CD4-positive, CD25-positive, alpha-beta regulatory T cell (primary cell): Measurements from ENCODE around the gene PCLAF. TPM values are rescaled to one million over a fixed set of nuclear protein-coding genes. Genes with fewer than 3 reads are reported as not detected.

Experiments used
- ATAC-seq, 2 donors: fragments of 150-1000 bp; cut with Tn5 transposase; one replicate each; pipeline ENCODE4 v1.10.0; 2021; ENCODE audit warnings: low read depth in 2 of 2, moderate number of reproducible peaks in 2 of 2, moderate library complexity in 1 of 2
- DNase-seq, 3 donors: peaks; one replicate each; pipeline versions ENCODE4 v3.0.0 to v3.0.0-alpha.2; 2012 to 2022; ENCODE audit warnings: mixed read lengths in 1 of 3
- H3K27ac ChIP-seq: one replicate; pipeline ENCODE4 v1.7.0; 2013; ENCODE audit warnings: mild to moderate bottlenecking, low read length; ENCODE audit not compliant: insufficient read depth, poor library complexity, severe bottlenecking
- H3K27me3 ChIP-seq: one replicate; pipeline ENCODE4 v1.7.0; 2013; ENCODE audit warnings: low read length; ENCODE audit not compliant: control insufficient read depth, insufficient read depth
- H3K36me3 ChIP-seq: one replicate; pipeline ENCODE4 v1.7.0; 2013; ENCODE audit warnings: mild to moderate bottlenecking, low read length, moderate library complexity; ENCODE audit not compliant: control insufficient read depth, insufficient read depth
- H3K4me1 ChIP-seq: 2 replicates; pipeline ENCODE4 v1.7.0; 2013; ENCODE audit warnings: mild to moderate bottlenecking, low read length; ENCODE audit not compliant: insufficient read depth, control insufficient read depth, poor library complexity, severe bottlenecking
- H3K4me3 ChIP-seq: one replicate; pipeline ENCODE4 v1.7.0; 2013; ENCODE audit warnings: low read depth, mild to moderate bottlenecking, low read length, moderate library complexity
- H3K9me3 ChIP-seq, 2 experiments: 1 replicate in 1 of 2; 2 replicates in 1 of 2; pipeline ENCODE4 v1.7.0; 2013; ENCODE audit warnings: low read length in 2 of 2, mild to moderate bottlenecking in 1 of 2, moderate library complexity in 1 of 2; ENCODE audit not compliant: control insufficient read depth in 2 of 2
- H3K27ac Mint-ChIP-seq, 3 donors: one replicate each; pipeline ENCODE4 v1.8.0; 2020 to 2022; ENCODE audit warnings: mild to moderate bottlenecking in 3 of 3, mixed read lengths in 3 of 3, moderate library complexity in 2 of 3
- H3K27me3 Mint-ChIP-seq: one replicate; pipeline ENCODE4 v1.8.0; 2022; ENCODE audit warnings: mild to moderate bottlenecking, mixed read lengths
- H3K36me3 Mint-ChIP-seq: one replicate; pipeline ENCODE4 v1.8.0; 2020; ENCODE audit warnings: mixed read lengths
- H3K4me1 Mint-ChIP-seq, 4 donors: one replicate each; pipeline ENCODE4 v1.8.0; 2020 to 2022; ENCODE audit warnings: mixed read lengths in 4 of 4, mild to moderate bottlenecking in 1 of 4
- H3K4me3 Mint-ChIP-seq, 4 donors: one replicate each; pipeline ENCODE4 v1.8.0; 2020 to 2022; ENCODE audit warnings: mild to moderate bottlenecking in 4 of 4, mixed read lengths in 4 of 4, moderate library complexity in 3 of 4
- H3K9me3 Mint-ChIP-seq, 7 donors: one replicate each; pipeline ENCODE4 v1.8.0; 2020 to 2022; ENCODE audit warnings: mixed read lengths in 7 of 7, mild to moderate bottlenecking in 3 of 7, moderate library complexity in 2 of 7
- polyA plus RNA-seq, 4 donors: library from polyadenylated mRNA; unstranded; fragments of 300-500 nt; fragmentation: Illumina TruSeq; gene quantifications; one replicate each; pipeline ENCODE4 v1.2.3, GENCODE V29; 2021
- total RNA-seq: library from RNA; stranded (reverse); gene quantifications from one replicate; pipeline ENCODE4 v1.2.3, GENCODE V29; 2022

PCLAF gene, protein sequence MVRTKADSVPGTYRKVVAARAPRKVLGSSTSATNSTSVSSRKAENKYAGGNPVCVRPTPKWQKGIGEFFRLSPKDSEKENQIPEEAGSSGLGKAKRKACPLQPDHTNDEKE
- total RNA-seq (1.0 TPM), polyA plus RNA-seq (10 to 100 TPM in 2 of 4 donors, 1 to 10 TPM in 2; 9.1 to 27.0 (median 10.8) TPM)

GRCh38 chr15:64381000-64381751 lies at the start of gene PCLAF:
Gene PCLAF, minus strand, starts transcription at chr15:64381441. Its CDS starts 70 bp downstream, at chr15:64381371.
- ATAC-seq: peak; percentile 100
- Histone ChIP-seq H3K9me3 (no peaks in the 10 kb centered on the region), H3K4me1 (peaks cover 20% of the 10 kb centered on the region), H3K36me3 (no peaks in the 10 kb centered on the region), H3K27me3 (no peaks in the 10 kb centered on the region), H3K27ac (peak within 1 kb of the TSS; percentile 60), H3K4me3 (peak within 1 kb of the TSS; percentile 95)
- Mint-ChIP-seq H3K27me3 (no peaks in the 10 kb centered on the region), H3K4me1 (peaks cover 11 to 24% (median 17%) of the 10 kb centered on the region in 4 donors), H3K36me3 (no peaks in the 10 kb centered on the region), H3K9me3 (no peaks in the 10 kb centered on the region), H3K27ac (peak within 1 kb of the TSS; percentile 56 to 86 (median 79)), H3K4me3 (peak within 1 kb of the TSS; percentile 91 to 97 (median 94))
- DNase-seq: peak; percentile 89 to 97 (median 90)

DNA sequence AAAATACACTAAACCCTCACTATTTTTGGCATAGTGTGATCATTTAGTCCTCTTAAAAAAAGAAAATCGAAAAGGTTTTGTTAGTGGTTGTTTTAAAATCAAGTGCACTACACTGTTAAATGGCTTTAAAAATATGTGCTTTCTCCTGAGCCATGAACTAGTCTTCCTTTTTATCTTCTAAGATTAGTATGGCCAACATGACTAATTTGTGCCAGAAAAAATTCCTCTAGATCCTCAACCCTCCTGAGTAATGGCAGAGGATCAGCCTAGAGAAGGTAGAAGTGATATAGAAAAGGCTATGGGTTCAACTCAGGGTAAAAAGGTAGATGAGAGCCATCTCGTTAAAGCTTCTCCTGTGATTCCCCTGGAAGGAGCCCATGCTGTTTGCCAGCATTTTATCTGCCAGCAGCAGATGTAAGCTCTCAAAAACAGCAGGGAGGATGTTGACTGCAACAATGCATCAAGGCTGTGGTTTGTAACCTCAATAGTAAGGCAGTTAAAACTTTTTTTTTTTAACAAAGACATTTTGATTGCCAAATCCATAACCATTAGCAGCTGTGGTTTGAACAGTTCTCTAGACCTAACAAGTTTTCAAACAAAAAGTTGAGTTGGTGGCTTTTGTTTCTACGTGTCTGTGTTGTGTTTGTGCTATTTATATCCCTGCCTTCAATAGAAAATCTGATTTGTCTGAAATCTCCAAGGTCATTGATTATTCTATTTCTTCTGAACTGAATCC lies 48.9 kb upstream of the PCLAF start:
- Histone ChIP-seq H3K36me3 (peaks cover 18% of the 10 kb centered on the region), H3K9me3 (no peaks in the 10 kb centered on the region), H3K27ac (peak overlapping the region; percentile 47), H3K27me3 (no peaks in the 10 kb centered on the region), H3K4me1 (peaks cover 30% of the 10 kb centered on the region), H3K4me3 (peak overlapping the region; percentile 77)
- Mint-ChIP-seq H3K9me3 (no peaks in the 10 kb centered on the region), H3K27me3 (no peaks in the 10 kb centered on the region), H3K4me3 (peak overlapping the region; percentile 21 to 77 (median 54)), H3K27ac (peak overlapping the region; percentile 82 to 95 (median 89)), H3K4me1 (peaks cover 17 to 42% (median 29%) of the 10 kb centered on the region in 4 donors), H3K36me3 (peaks cover 12% of the 10 kb centered on the region)
- DNase-seq: peak; percentile 7 to 87 (median 81)
- ATAC-seq: peak; percentile 94 to 95

DNA sequence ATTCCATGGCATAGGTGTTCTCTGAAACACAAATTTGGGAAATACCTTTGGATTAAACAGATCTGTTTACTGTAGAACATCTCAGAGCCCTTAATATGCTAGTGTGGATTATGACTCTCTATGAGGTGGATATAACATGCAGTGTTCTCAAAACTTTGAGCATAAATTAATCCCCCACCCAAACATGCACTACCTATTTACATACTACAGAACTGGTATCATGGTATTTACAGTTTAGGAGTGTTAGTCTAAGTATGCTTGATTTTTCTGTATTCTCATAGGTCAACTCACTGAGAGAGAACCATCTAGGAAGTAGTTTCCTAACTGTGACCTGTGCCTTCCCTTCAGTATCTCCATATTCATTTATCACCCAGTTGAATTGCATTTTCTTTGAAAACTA lies 48.2 kb upstream of the PCLAF start:
- Histone ChIP-seq H3K4me1 (peaks cover 30% of the 10 kb centered on the region), H3K36me3 (peaks cover 26% of the 10 kb centered on the region), H3K27ac (peak overlapping the region; percentile 43), H3K27me3 (no peaks in the 10 kb centered on the region), H3K4me3 (peak overlapping the region; percentile 77), H3K9me3 (no peaks in the 10 kb centered on the region)
- peak overlapping the region; percentile 82 to 95 (median 89) for H3K27ac Mint-ChIP-seq
- no peaks in the 10 kb centered on the region for H3K9me3 Mint-ChIP-seq
- no peak for ATAC-seq
- peak overlapping the region in 3 of 4 donors; percentile 21 to 77 (median 75) for H3K4me3 Mint-ChIP-seq
- DNase-seq: peak in 1 of 3 donors; percentile 16
- H3K4me1 Mint-ChIP-seq: peaks cover 17 to 42% (median 27%) of the 10 kb centered on the region in 4 donors
- no peaks in the 10 kb centered on the region for H3K27me3 Mint-ChIP-seq
- peaks cover 11% of the 10 kb centered on the region for H3K36me3 Mint-ChIP-seq

GRCh38 chr15:64426845-64427465 lies 45.7 kb upstream of the PCLAF start:
- Histone ChIP-seq H3K27me3 (no peaks in the 10 kb centered on the region), H3K4me3 (no peak overlapping the region), H3K36me3 (peaks cover 46% of the 10 kb centered on the region), H3K27ac (no peak overlapping the region), H3K9me3 (no peaks in the 10 kb centered on the region), H3K4me1 (peaks cover 30% of the 10 kb centered on the region)
- H3K4me3 Mint-ChIP-seq: no peak overlapping the region
- peaks cover 12% of the 10 kb centered on the region for H3K36me3 Mint-ChIP-seq
- peak in 2 of 3 donors; percentile 19 to 33 for DNase-seq
- peaks cover 17 to 42% (median 31%) of the 10 kb centered on the region in 4 donors for H3K4me1 Mint-ChIP-seq
- no peaks in the 10 kb centered on the region for H3K27me3 Mint-ChIP-seq
- no peaks in the 10 kb centered on the region for H3K9me3 Mint-ChIP-seq
- H3K27ac Mint-ChIP-seq: peak overlapping the region; percentile 47 to 95 (median 82)
- ATAC-seq: no peak

- Mint-ChIP-seq H3K27me3 (no peaks in the 10 kb centered on the region), H3K4me1 (peaks cover 12 to 31% (median 23%) of the 10 kb centered on the region in 4 donors), H3K9me3 (no peaks in the 10 kb centered on the region), H3K27ac (no peak overlapping the region), H3K4me3 (no peak overlapping the region), H3K36me3 (peaks cover 14% of the 10 kb centered on the region)
- H3K27me3 ChIP-seq: no peaks in the 10 kb centered on the region
- peaks cover 50% of the 10 kb centered on the region for H3K36me3 ChIP-seq
- DNase-seq (no peak), ATAC-seq (no peak)
- H3K4me3 ChIP-seq: no peak overlapping the region
- peaks cover 17% of the 10 kb centered on the region for H3K4me1 ChIP-seq
- H3K27ac ChIP-seq: no peak overlapping the region
- no peaks in the 10 kb centered on the region for H3K9me3 ChIP-seq
These were observed 44.0 kb upstream of the PCLAF start for GRCh38 chr15:64425221-64425620.

- Mint-ChIP-seq H3K4me3 (no peak overlapping the region), H3K36me3 (peaks cover 14% of the 10 kb centered on the region), H3K27ac (peak overlapping the region in 2 of 3 donors; percentile 10 to 29), H3K4me1 (peaks cover 2 to 22% (median 13%) of the 10 kb centered on the region in 4 donors), H3K27me3 (no peaks in the 10 kb centered on the region), H3K9me3 (no peaks in the 10 kb centered on the region)
- Histone ChIP-seq H3K4me3 (no peak overlapping the region), H3K9me3 (no peaks in the 10 kb centered on the region), H3K4me1 (peaks cover 7% of the 10 kb centered on the region), H3K27me3 (no peaks in the 10 kb centered on the region), H3K36me3 (peaks cover 52% of the 10 kb centered on the region), H3K27ac (no peak overlapping the region)
- no peak for DNase-seq
- ATAC-seq: no peak
These were observed 42.7 kb upstream of the PCLAF start for GRCh38 chr15:64423970-64424369.

DNA sequence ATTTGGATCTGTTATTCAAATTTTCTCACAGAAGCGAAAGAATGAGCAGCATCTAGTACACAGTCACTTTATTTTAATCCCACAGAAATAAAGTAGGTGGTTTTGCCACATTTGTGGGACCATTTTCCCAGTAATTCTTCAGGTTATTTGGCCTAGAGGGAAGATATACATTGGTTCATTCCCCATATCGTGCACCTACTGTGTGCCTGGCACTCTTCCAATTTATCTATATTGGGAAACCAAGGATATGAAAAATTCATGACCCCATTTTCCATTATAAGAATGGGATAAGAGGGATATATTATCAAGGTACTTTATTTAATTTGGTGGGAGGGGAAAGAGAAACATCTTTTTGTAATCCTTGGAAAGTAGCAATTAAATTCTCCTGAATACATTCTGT lies 41.5 kb upstream of the PCLAF start:
- Mint-ChIP-seq H3K27ac (no peak overlapping the region), H3K36me3 (peaks cover 20% of the 10 kb centered on the region), H3K27me3 (no peaks in the 10 kb centered on the region), H3K9me3 (no peaks in the 10 kb centered on the region), H3K4me3 (no peak overlapping the region), H3K4me1 (peaks cover 2 to 13% (median 11%) of the 10 kb centered on the region in 4 donors)
- Histone ChIP-seq H3K27me3 (no peaks in the 10 kb centered on the region), H3K4me3 (no peak overlapping the region), H3K9me3 (no peaks in the 10 kb centered on the region), H3K36me3 (peaks cover 54% of the 10 kb centered on the region), H3K4me1 (peaks cover 7% of the 10 kb centered on the region), H3K27ac (no peak overlapping the region)
- ATAC-seq (no peak), DNase-seq (no peak)
